ENCODE data around the gene FAM187B. TPM values are rescaled to one million over a fixed set of nuclear protein-coding genes. Genes with fewer than 3 reads are reported as not detected.
"Not testable (repeated sequence)": the region's sequence is repeated elsewhere in the genome, so short reads cannot be mapped to it uniquely, and the experiment has no call there.

Gene FAM187B
- total and polyA plus RNA-seq, 2 experiments from 2014 or later: not detected

GRCh38 chr19:35222373-35223015 is 6.0 kb downstream of the FAM187B start:
- H2AFZ ChIP-seq: no peak overlapping the region
- peaks cover 4% of the 10 kb centered on the region for H3K4me1 ChIP-seq (ENCODE audit: insufficient read depth)
- no peak overlapping the region for H3K4me3 ChIP-seq
- H4K20me1 ChIP-seq (ENCODE audit: insufficient read depth, poor library complexity, severe bottlenecking): no peaks in the 10 kb centered on the region
- H3K36me3 ChIP-seq (replicated peaks; ENCODE audit: insufficient read depth, low read depth): no peaks in the 10 kb centered on the region
- H3K27ac ChIP-seq: no peak overlapping the region
- no peak for TF ChIP-seq CTCF (IDR thresholded peaks at IDR 0.05; ENCODE audit: poor library complexity)
- no peak for TF ChIP-seq EZH2 (IDR thresholded peaks at IDR 0.05; ENCODE audit: borderline replicate concordance)
- no peak for TF ChIP-seq EZH2phosphoT487 (IDR thresholded peaks at IDR 0.05; ENCODE audit: low read depth, severe bottlenecking, unreplicated experiment)
- H3K27me3 ChIP-seq: no peaks in the 10 kb centered on the region
- H3K79me2 ChIP-seq: no peaks in the 10 kb centered on the region
- no peak for DNase-seq (ENCODE audit: low spot score)
- no peaks in the 10 kb centered on the region for H3K9me2 ChIP-seq (replicated peaks; ENCODE audit: insufficient read depth)
- H3K4me2 ChIP-seq: no peak overlapping the region
- H3K9me3 ChIP-seq (ENCODE audit: low read depth): no peaks in the 10 kb centered on the region
- WGBS (ENCODE audit: low lambda C conversion rate, missing lambda C conversion rate): 84% methylated on average over 7 of the region's 7 CpGs

- H3K4me3 ChIP-seq; H3K27me3 ChIP-seq; H3K36me3 ChIP-seq (replicated peaks; ENCODE audit: insufficient read depth, low read depth); H2AFZ ChIP-seq; H3K4me1 ChIP-seq (ENCODE audit: insufficient read depth); H3K9me3 ChIP-seq (ENCODE audit: low read depth); H4K20me1 ChIP-seq (ENCODE audit: insufficient read depth, poor library complexity, severe bottlenecking); H3K4me2 ChIP-seq; DNase-seq (ENCODE audit: low spot score); H3K79me2 ChIP-seq; H3K9me2 ChIP-seq (replicated peaks; ENCODE audit: insufficient read depth): not testable (repeated sequence)
- 92% methylated on average over 4 of the region's 4 CpGs for WGBS (ENCODE audit: low lambda C conversion rate, missing lambda C conversion rate)
- H3K27ac ChIP-seq: peak overlapping the region; percentile 29
Observed at GRCh38 chr19:35220973-35221590, 7.5 kb downstream of the FAM187B start.

- DNase-seq (ENCODE audit: low spot score): no peak
- no peaks in the 10 kb centered on the region for H3K9me2 ChIP-seq (replicated peaks; ENCODE audit: insufficient read depth)
- 32% methylated on average over 3 of the region's 3 CpGs for WGBS (ENCODE audit: low lambda C conversion rate, missing lambda C conversion rate)
- no peaks in the 10 kb centered on the region for H4K20me1 ChIP-seq (ENCODE audit: insufficient read depth, poor library complexity, severe bottlenecking)
- peaks cover 4% of the 10 kb centered on the region for H3K4me1 ChIP-seq (ENCODE audit: insufficient read depth)
- no peaks in the 10 kb centered on the region for H3K9me3 ChIP-seq (ENCODE audit: low read depth)
- peak overlapping the region; percentile 29 for H3K27ac ChIP-seq
- H3K4me3 ChIP-seq: no peak overlapping the region
- no peak overlapping the region for H2AFZ ChIP-seq
- H3K79me2 ChIP-seq: no peaks in the 10 kb centered on the region
- no peaks in the 10 kb centered on the region for H3K27me3 ChIP-seq
- TF ChIP-seq EZH2 (IDR thresholded peaks at IDR 0.05; ENCODE audit: borderline replicate concordance): no peak
- no peak for TF ChIP-seq CTCF (IDR thresholded peaks at IDR 0.05; ENCODE audit: poor library complexity)
- no peak for TF ChIP-seq EZH2phosphoT487 (IDR thresholded peaks at IDR 0.05; ENCODE audit: low read depth, severe bottlenecking, unreplicated experiment)
- no peak overlapping the region for H3K4me2 ChIP-seq
- H3K36me3 ChIP-seq (replicated peaks; ENCODE audit: insufficient read depth, low read depth): no peaks in the 10 kb centered on the region
Observed at GRCh38 chr19:35220315-35220921, 8.1 kb downstream of the FAM187B start.

- peaks cover 9% of the 10 kb centered on the region for H3K4me1 ChIP-seq (ENCODE audit: insufficient read depth)
- H3K9me3 ChIP-seq (ENCODE audit: low read depth): no peaks in the 10 kb centered on the region
- no peak for TF ChIP-seq EZH2 (IDR thresholded peaks at IDR 0.05; ENCODE audit: borderline replicate concordance)
- TF ChIP-seq EZH2phosphoT487 (IDR thresholded peaks at IDR 0.05; ENCODE audit: low read depth, severe bottlenecking, unreplicated experiment): no peak
- TF ChIP-seq CTCF (IDR thresholded peaks at IDR 0.05; ENCODE audit: poor library complexity): no peak
- no peak for DNase-seq (ENCODE audit: low spot score)
- no peaks in the 10 kb centered on the region for H4K20me1 ChIP-seq (ENCODE audit: insufficient read depth, poor library complexity, severe bottlenecking)
- H3K4me3 ChIP-seq: no peak overlapping the region
- no peak overlapping the region for H3K4me2 ChIP-seq
- no peaks in the 10 kb centered on the region for H3K79me2 ChIP-seq
- no peak overlapping the region for H2AFZ ChIP-seq
- WGBS (ENCODE audit: low lambda C conversion rate, missing lambda C conversion rate): 96% methylated on average over 1 of the region's 1 CpG
- no peaks in the 10 kb centered on the region for H3K36me3 ChIP-seq (replicated peaks; ENCODE audit: insufficient read depth, low read depth)
- no peaks in the 10 kb centered on the region for H3K9me2 ChIP-seq (replicated peaks; ENCODE audit: insufficient read depth)
- H3K27ac ChIP-seq: no peak overlapping the region
- H3K27me3 ChIP-seq: no peaks in the 10 kb centered on the region
Observed at GRCh38 chr19:35219008-35219407, 9.5 kb downstream of the FAM187B start.

Measured in hepatocyte (in vitro differentiated cells).